Ascending aorta (tissue), 2 donors: ENCODE measurements around the gene TMEM181. TPM values are rescaled to one million over a fixed set of nuclear protein-coding genes. Genes with fewer than 3 reads are reported as not detected.

Experiments
- DNase-seq, 2 donors: peaks; one replicate each; pipeline ENCODE4 v3.0.0-alpha.2; 2019; ENCODE audit warnings: low spot score in 2 of 2
- H3K27ac ChIP-seq, 2 donors: fragments of 200-600 bp; sonication (generic); one replicate each; pipeline ENCODE4 v1.5.1; 2016 to 2017; ENCODE audit warnings: mild to moderate bottlenecking in 1 of 2
- H3K27me3 ChIP-seq: fragments of 200-600 bp; sonication (generic); one replicate; pipeline ENCODE4 v1.5.1; 2017
- H3K36me3 ChIP-seq, 2 donors: fragments of 200-600 bp; sonication (generic); one replicate each; pipeline ENCODE4 v1.5.1; 2016
- H3K4me1 ChIP-seq, 2 donors: fragments of 200-600 bp; sonication (generic); one replicate each; pipeline ENCODE4 v1.5.1; 2016 to 2017; ENCODE audit warnings: mild to moderate bottlenecking in 1 of 2
- H3K4me3 ChIP-seq, 2 donors: fragments of 200-600 bp; sonication (generic); one replicate each; pipeline ENCODE4 v1.5.1; 2016 to 2017; ENCODE audit warnings: mild to moderate bottlenecking in 1 of 2
- H3K9me3 ChIP-seq, 2 donors: fragments of 200-600 bp; sonication (generic); one replicate each; pipeline ENCODE4 v1.5.1; 2016
- CTCF ChIP-seq, 3 experiments: fragments of 200-600 bp in 2 of 3; fragments of 450-650 bp in 1 of 3; sonication (generic) in 2 of 3; IDR thresholded peaks; one replicate each; pipeline ENCODE4 v1.5.1; 2016 to 2019; ENCODE audit warnings: antibody characterized with exemption in 3 of 3, mild to moderate bottlenecking in 1 of 3, moderate library complexity in 1 of 3
- intact Hi-C: fragments of 100-400 bp; cut with DNase I; formaldehyde crosslinking; loops from one replicate; pipeline ENCODE4 v1.15.1; 2023
- total RNA-seq: library from RNA; depleted of rRNA; stranded (reverse); fragments of >200 nt; gene quantifications from one replicate; pipeline ENCODE4 v1.1.0, GENCODE V29; 2016

TMEM181 gene
- total RNA-seq, 1 donor from 2014 or later, result 16.3 TPM

- no peak for TF ChIP-seq CTCF (IDR thresholded peaks at IDR 0.05)
- intact Hi-C loops, result loop anchor here (2.0 to 10.0 kb wide), 4 partner anchors 65 to 331 kb away; partner anchors contain the start of gene EZR
- DNase-seq, result peak in 1 of 2 donors; percentile 22
- Histone ChIP-seq H3K27ac (no peak overlapping the region), H3K4me1 (peaks cover 7 to 10% of the 10 kb centered on the region in 2 donors), H3K4me3 (peak overlapping the region in 1 of 2 donors; percentile 97), H3K36me3 (no peaks in the 10 kb centered on the region), H3K27me3 (no peaks in the 10 kb centered on the region), H3K9me3 (no peaks in the 10 kb centered on the region)
Measured at GRCh38 chr6:158561938-158562337, 2.0 kb downstream of the TMEM181 start.

- no peaks in the 10 kb centered on the region for H3K9me3 ChIP-seq
- intact Hi-C loops, result loop anchor here (5.0 to 10.0 kb wide), 2 partner anchors 63 to 250 kb away; partner anchors contain the start of gene EZR
- no peak overlapping the region for H3K4me3 ChIP-seq
- TF ChIP-seq CTCF (IDR thresholded peaks at IDR 0.05), result no peak
- DNase-seq, result peak in 1 of 2 donors; percentile 57
- H3K27me3 ChIP-seq, result no peaks in the 10 kb centered on the region
- H3K4me1 ChIP-seq, result peaks cover 7 to 10% of the 10 kb centered on the region in 2 donors
- no peaks in the 10 kb centered on the region for H3K36me3 ChIP-seq
- H3K27ac ChIP-seq, result no peak overlapping the region
Measured at GRCh38 chr6:158564243-158565121, 4.6 kb downstream of the TMEM181 start.

- no peak overlapping the region for H3K4me3 ChIP-seq
- no peak for TF ChIP-seq CTCF (IDR thresholded peaks at IDR 0.05)
- no peaks in the 10 kb centered on the region for H3K9me3 ChIP-seq
- no peaks in the 10 kb centered on the region for H3K27me3 ChIP-seq
- intact Hi-C loops, result loop anchor here (10.0 kb wide), 1 partner anchor 250 kb away; the partner anchor contains the start of gene EZR
- H3K36me3 ChIP-seq, result no peaks in the 10 kb centered on the region
- peaks cover 7 to 10% of the 10 kb centered on the region in 2 donors for H3K4me1 ChIP-seq
- DNase-seq, result no peak
- H3K27ac ChIP-seq, result no peak overlapping the region
Measured at GRCh38 chr6:158565122-158565429, 5.2 kb downstream of the TMEM181 start.

DNA sequence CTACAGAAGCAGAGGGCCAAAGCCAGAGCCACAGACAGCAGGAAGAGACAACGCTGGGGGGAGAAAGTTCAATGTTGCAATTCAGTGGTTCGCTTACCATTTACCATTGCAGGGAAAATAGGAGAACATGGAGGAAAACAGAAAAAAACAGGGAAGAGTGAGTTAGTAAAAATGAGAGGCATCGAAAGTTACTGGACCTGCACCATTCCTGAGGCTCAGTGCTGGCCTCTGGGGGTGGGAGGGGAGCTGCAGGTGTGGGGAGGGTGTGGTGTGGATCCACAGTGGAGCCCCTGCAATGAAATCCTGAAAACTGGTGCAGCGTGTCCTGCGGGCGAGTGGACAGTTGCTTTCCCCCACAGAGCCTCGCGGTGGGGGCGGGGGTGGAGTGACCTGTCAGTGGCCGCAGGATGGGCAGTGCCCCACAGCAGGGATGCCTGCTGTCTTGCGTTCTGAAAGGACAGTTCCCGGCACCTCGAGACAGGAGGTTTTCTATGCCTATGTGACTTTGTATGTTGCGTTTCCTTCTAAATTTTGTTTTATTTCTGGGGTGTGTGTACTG is 5.7 kb downstream of the TMEM181 start:
- Histone ChIP-seq H3K27me3 (no peaks in the 10 kb centered on the region), H3K4me3 (no peak overlapping the region), H3K4me1 (peaks cover 7 to 10% of the 10 kb centered on the region in 2 donors), H3K9me3 (no peaks in the 10 kb centered on the region), H3K36me3 (no peaks in the 10 kb centered on the region), H3K27ac (no peak overlapping the region)
- intact Hi-C loops, result loop anchor here (10.0 kb wide), 1 partner anchor 249 kb away; the partner anchor contains the start of gene EZR
- peak in 1 of 2 donors; percentile 43 for DNase-seq
- no peak for TF ChIP-seq CTCF (IDR thresholded peaks at IDR 0.05)

GRCh38 chr6:158566207-158566818 is 6.4 kb downstream of the TMEM181 start:
- Histone ChIP-seq H3K9me3 (no peaks in the 10 kb centered on the region), H3K4me1 (peaks cover 2 to 3% of the 10 kb centered on the region in 2 donors), H3K27me3 (no peaks in the 10 kb centered on the region), H3K27ac (no peak overlapping the region), H3K36me3 (no peaks in the 10 kb centered on the region), H3K4me3 (no peak overlapping the region)
- TF ChIP-seq CTCF (IDR thresholded peaks at IDR 0.05), result no peak
- DNase-seq, result no peak
- intact Hi-C loops, result loop anchor here (10.0 kb wide), 1 partner anchor 248 kb away; the partner anchor contains the start of gene EZR
